PFSK-1 (cell line): ENCODE data around the gene RAB31.

Experiments used
- FOXP2 ChIP-seq: optimal IDR thresholded peaks from 2 replicates; pipeline ENCODE3; 2011; ENCODE audit warnings: borderline replicate concordance, control low read depth, inconsistent platforms; ENCODE audit not compliant: insufficient read depth; ENCODE audit errors: extremely low read length, extremely low read depth
- POLR2AphosphoS5 ChIP-seq: IDR thresholded peaks from 2 replicates; pipeline ENCODE4 v1.6.1; 2012; ENCODE audit warnings: low read depth, mild to moderate bottlenecking, control low read depth, low read length, moderate library complexity
- REST ChIP-seq, 2 experiments: IDR thresholded peaks; 2 replicates each; pipeline versions ENCODE4 v1.6.1 to v1.8.0; 2011 to 2012; ENCODE audit warnings: low read depth in 2 of 2, low read length in 2 of 2, control low read depth in 1 of 2, inconsistent platforms in 1 of 2, mild to moderate bottlenecking in 1 of 2, moderate library complexity in 1 of 2; ENCODE audit not compliant: insufficient read depth in 1 of 2
- SIN3A ChIP-seq: IDR thresholded peaks from 2 replicates; pipeline ENCODE4 v1.6.1; 2012; ENCODE audit warnings: mild to moderate bottlenecking, low read length, moderate library complexity, borderline replicate concordance; ENCODE audit not compliant: insufficient read depth
- TAF1 ChIP-seq: IDR thresholded peaks from 2 replicates; pipeline ENCODE4 v1.6.1; 2012; ENCODE audit warnings: low read length, control low read depth, borderline replicate concordance; ENCODE audit not compliant: insufficient read depth

The RAB31 gene

GRCh38 chr18:9822587-9823185 is 114.6 kb downstream of the RAB31 start:
- TF ChIP-seq SIN3A (no peak), REST (IDR thresholded peaks at IDR 0.05; ENCODE audit: insufficient read depth in 1 of 2, low read depth in 2 of 2, low read length in 2 of 2) (no peak), POLR2AphosphoS5 (no peak), TAF1 (no peak), FOXP2 (no peak)

DNA sequence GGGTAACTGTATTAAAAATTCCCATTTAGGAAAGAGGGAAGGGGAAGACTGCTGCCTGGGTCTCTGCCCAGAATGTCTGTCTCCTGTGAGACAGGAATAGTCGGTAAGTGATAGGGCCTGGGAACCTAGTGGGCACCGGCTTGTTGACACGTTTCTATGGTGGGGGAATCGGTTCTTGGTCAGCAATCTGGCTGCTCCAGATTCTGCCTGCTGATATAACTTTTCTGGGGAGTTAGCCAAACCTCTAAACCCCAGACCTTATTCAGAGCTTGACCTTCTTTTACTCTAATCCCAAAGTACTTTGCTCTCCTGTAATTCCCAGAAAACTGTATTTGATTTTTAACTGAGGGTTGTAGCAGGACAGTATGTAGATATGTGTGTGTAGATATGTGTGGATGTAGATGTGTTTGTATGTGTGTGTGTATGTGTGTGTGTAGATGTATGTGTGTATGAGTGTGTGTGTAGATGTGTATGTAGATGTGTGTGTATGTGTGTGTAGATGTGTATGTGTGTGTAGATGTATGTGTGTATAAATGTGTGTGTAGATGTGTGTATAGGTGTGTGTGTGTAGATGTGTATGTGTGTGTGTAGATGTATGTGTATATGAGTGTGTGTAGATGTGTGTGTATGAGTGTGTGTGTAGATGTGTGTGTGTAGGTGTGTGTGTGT is 115.8 kb downstream of the RAB31 start:
- no peak for TF ChIP-seq POLR2AphosphoS5
- no peak for TF ChIP-seq REST (IDR thresholded peaks at IDR 0.05; ENCODE audit: insufficient read depth in 1 of 2, low read depth in 2 of 2, low read length in 2 of 2)
- TF ChIP-seq TAF1 = no peak
- no peak for TF ChIP-seq SIN3A
- no peak for TF ChIP-seq FOXP2

- no peak for TF ChIP-seq REST (IDR thresholded peaks at IDR 0.05; ENCODE audit: insufficient read depth in 1 of 2, low read depth in 2 of 2, low read length in 2 of 2)
- no peak for TF ChIP-seq TAF1
- no peak for TF ChIP-seq FOXP2
- TF ChIP-seq POLR2AphosphoS5 = no peak
- no peak for TF ChIP-seq SIN3A
These were observed 116.4 kb downstream of the RAB31 start for GRCh38 chr18:9824474-9824832.

DNA sequence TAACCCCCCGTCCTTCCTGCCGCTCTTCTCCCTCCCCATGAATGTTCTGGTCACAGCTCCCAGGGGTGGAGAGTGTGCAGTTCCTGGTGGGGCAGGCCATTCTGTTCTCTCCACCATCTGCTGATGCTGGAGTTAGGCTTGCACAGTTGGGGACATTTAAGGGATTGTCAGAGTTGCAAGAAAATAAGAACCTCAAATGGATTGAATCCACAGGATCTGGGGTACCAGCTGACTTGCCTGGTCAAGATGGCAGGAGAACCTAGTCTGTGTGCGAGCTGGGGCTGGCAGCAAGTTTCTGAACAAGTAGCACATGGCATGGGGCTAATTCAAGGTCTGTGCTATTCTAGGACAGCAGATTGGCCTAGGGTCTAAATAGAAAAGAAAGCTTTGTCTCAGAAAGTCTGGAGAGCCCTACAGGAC is 116.9 kb downstream of the RAB31 start:
- TF ChIP-seq TAF1 (no peak), POLR2AphosphoS5 (no peak), REST (IDR thresholded peaks at IDR 0.05; ENCODE audit: insufficient read depth in 1 of 2, low read depth in 2 of 2, low read length in 2 of 2) (no peak), FOXP2 (no peak), SIN3A (no peak)
